GM13976 (cell line): ENCODE data around the gene TRIP6.
A peak's percentile ranks its signal among the peaks of the same experiment; 100 is the strongest.

Experiments
- DNase-seq: peaks from one replicate; pipeline ENCODE4 v3.0.0; 2012; ENCODE audit warnings: low spot score
- CTCF ChIP-seq: IDR thresholded peaks from 2 replicates; pipeline ENCODE4 v1.5.1; 2012; ENCODE audit warnings: borderline replicate concordance, mild to moderate bottlenecking; ENCODE audit not compliant: insufficient read depth; ENCODE audit errors: extremely low read depth, missing control alignments, control extremely low read depth
- in situ Hi-C: fragments of 300-500 bp; cut with MboI; formaldehyde crosslinking; loops from one replicate; pipeline ENCODE4 v1.12.0; 2022; ENCODE audit warnings: low sequenced_read_pairs, mixed read lengths, inconsistent platforms; ENCODE audit not compliant: unreplicated experiment

The TRIP6 gene

DNA sequence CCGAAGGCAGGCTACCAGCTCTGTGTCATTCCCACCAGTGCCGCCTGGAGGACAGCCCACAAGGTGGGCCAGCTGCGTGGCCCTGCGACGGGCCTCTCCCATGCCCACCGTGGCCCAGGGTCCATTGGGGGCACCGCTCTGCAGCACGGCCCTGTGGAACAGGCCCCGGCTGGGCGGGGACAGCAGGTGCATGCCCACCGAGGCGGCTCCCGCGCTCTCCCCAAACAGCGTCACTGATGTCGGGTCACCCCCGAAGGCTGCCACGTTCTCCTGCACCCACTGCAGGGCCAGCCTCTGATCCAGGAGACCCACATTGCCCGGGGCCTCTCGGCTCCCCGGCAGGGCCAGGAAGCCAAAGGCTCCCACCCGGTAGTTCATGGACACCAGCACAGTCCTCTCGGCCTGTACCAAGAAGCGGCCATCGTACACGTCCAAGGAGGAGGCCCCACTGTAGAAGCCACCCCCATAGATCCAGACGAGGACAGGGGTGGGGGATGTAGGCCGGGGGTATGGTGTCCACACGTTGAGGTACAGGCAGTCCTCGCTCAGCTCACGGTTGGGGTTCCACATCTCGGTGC, 26.2 kb downstream of the TRIP6 start:
- in situ Hi-C loops: no loop called here
- no peak for TF ChIP-seq CTCF
- DNase-seq: no peak

DNA sequence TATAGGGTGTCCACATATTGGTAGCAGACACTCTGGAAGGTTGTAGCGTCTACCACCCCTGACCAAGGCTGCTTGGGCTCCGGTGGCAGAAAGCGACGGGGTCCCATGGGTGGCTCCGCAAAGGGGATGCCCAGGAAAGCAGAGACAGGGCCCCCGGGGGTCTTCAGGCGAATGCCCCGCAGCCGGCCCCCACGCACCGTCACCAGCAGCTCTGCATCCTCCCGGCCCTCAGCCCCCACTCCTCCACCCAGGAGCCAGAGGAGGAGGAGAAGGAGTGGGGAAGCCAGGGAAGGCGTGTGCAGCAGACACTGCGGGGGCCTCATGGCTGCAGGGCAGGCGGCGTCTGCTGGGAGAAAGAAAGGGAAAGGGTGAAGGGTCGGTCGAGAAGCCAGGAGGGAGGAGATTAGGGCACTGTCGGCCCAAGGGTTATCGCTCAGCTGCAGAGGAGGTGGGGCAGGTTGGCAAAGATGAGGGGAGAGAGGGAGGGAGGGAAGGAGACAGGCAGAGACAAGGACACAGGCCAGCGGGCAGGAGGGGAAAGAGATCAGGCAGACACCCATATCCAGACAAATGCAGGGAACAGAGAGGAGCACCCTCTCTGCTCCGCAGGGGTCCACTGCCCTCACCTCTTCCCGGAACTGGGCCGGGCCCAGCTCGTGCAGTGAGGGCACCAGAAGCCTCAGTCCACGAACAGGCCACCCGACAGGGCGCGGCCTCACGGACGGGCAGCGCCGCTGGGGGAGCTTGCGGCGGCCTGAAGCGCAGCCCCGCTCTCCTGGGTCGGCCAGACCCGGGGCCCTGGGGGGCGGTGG, 26.9 kb downstream of the TRIP6 start:
- in situ Hi-C loops: no loop called here
- no peak for TF ChIP-seq CTCF
- no peak for DNase-seq

GRCh38 chr7:100894860-100895700, 27.9 kb downstream of the TRIP6 start:
- in situ Hi-C loops: no loop called here
- peak; percentile 89 for TF ChIP-seq CTCF
- DNase-seq: peak; percentile 80

DNA sequence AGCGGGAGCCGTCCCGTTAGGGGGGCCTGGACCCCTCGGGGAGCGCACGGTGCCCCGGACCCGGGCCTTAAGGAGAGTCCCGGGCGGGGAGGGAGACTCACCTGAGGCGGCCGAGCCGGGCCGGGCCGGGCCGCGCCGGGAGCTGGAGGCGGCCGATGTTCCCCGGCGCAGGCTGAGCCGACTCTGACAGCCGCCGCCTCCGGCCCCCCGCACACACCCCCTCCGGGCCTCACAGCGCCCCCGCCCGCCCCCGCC, 28.4 kb downstream of the TRIP6 start, which contains the start of gene ACHE:
Gene ACHE (minus strand): TSS at position 188 of the 255 bp plus-strand sequence. CDS start 1,656 bp downstream, outside the sequence.
- in situ Hi-C loops: no loop called here
- TF ChIP-seq CTCF: no peak
- DNase-seq: peak; percentile 59

GRCh38 chr7:100895956-100896731, 29.0 kb downstream of the TRIP6 start:
- TF ChIP-seq CTCF: no peak
- DNase-seq: peak; percentile 68
- in situ Hi-C loops: no loop called here

DNA sequence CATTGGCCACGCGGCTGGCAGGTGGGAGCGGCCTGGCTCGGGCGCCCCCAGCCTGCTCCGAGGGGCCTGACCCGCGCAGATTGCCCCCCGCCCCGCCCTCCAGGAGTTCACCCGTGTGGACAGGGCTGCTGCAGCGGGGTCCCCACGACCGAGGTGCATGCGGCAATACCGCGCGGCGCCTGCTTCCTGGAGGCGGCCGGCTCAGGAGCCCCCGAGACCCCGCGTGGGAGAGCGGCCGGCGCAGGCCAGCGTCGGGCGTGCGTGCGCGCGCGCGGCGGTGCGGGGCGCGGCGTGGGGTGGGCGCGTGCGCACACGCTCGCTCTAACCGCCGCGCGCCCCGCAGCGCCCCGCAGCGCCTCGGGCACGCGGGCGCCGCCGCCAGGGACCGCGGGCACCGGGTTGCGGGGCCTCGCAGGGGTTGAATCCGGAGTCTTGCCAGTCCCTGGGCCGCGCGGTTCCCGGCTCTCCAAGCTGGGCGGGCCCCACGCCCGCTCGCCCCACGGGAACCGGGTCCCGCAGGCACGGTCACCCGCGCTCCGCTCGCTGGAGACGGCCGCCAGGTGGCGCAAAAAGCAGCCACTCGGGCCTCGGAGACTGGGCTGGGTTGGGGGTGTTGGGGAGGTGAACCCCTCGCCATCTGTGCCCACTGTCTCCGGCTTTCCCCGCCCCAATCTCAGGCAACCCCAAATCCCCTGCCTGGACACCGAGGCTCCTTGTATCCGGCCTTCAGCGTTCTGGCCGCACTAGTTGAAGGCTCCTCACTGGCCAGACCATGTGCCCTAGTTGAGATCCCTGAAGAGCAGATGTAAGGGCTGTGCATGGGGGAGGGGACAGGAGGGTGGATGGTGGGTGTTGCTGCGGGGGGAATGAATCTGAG, 29.8 kb downstream of the TRIP6 start:
- TF ChIP-seq CTCF: peak; percentile 87
- in situ Hi-C loops: no loop called here
- peak; percentile 78 for DNase-seq
